ENCODE results near the gene GABRA6. TPM values are rescaled to one million over a fixed set of nuclear protein-coding genes. Genes with fewer than 3 reads are reported as not detected.

GABRA6 gene
- total RNA-seq, 1 experiment from 2014 or later: not detected

DNA sequence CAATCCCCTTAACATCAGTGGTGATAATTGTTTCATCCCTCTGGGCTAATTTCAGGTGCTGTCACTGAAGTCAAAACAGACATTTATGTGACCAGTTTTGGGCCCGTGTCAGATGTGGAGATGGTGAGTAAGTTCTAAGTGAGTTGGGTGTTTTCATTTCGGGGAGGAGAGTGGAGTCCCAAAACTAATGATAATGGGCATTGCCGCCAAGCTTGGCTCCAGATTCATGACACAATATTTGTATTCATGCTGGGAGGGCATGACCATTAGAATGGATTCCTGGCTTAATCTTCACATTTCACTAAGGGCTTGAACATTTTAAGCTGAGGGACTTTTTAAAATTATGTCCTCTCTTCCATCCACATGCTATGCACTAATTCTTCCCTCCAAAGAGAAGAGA is 1.4 kb downstream of the GABRA6 start:
- DNase-seq (ENCODE audit: low spot score): no peak
- no peak for ATAC-seq
- CTCF ChIA-PET: no interaction called here
- Mint-ChIP-seq H3K27me3 (ENCODE audit: low read depth) (no peaks in the 10 kb centered on the region), H3K36me3 (no peaks in the 10 kb centered on the region), H3K4me1 (no peaks in the 10 kb centered on the region), H3K27ac (no peak overlapping the region), H3K9me3 (no peaks in the 10 kb centered on the region), H3K4me3 (no peak overlapping the region)
- TF ChIP-seq, protein P1, sequence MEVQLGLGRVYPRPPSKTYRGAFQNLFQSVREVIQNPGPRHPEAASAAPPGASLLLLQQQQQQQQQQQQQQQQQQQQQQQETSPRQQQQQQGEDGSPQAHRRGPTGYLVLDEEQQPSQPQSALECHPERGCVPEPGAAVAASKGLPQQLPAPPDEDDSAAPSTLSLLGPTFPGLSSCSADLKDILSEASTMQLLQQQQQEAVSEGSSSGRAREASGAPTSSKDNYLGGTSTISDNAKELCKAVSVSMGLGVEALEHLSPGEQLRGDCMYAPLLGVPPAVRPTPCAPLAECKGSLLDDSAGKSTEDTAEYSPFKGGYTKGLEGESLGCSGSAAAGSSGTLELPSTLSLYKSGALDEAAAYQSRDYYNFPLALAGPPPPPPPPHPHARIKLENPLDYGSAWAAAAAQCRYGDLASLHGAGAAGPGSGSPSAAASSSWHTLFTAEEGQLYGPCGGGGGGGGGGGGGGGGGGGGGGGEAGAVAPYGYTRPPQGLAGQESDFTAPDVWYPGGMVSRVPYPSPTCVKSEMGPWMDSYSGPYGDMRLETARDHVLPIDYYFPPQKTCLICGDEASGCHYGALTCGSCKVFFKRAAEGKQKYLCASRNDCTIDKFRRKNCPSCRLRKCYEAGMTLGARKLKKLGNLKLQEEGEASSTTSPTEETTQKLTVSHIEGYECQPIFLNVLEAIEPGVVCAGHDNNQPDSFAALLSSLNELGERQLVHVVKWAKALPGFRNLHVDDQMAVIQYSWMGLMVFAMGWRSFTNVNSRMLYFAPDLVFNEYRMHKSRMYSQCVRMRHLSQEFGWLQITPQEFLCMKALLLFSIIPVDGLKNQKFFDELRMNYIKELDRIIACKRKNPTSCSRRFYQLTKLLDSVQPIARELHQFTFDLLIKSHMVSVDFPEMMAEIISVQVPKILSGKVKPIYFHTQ (CRISPR knock-in tag; IDR thresholded peaks at IDR 0.05): no peak
- TF ChIP-seq ZNF416 (CRISPR knock-in tag; IDR thresholded peaks at IDR 0.05): no peak
- no peak for TF ChIP-seq ELF4 (CRISPR knock-in tag; IDR thresholded peaks at IDR 0.05; ENCODE audit: low read depth)
- no peak for TF ChIP-seq ESRRA (CRISPR knock-in tag; IDR thresholded peaks at IDR 0.05; ENCODE audit: borderline replicate concordance)
- no peak for TF ChIP-seq IRF2 (CRISPR knock-in tag; IDR thresholded peaks at IDR 0.05; ENCODE audit: borderline replicate concordance, low read depth)
- no peak for TF ChIP-seq ZNF317 (CRISPR knock-in tag; IDR thresholded peaks at IDR 0.05; ENCODE audit: borderline replicate concordance, low read depth)
- POLR2A ChIA-PET: no interaction called here

DNA sequence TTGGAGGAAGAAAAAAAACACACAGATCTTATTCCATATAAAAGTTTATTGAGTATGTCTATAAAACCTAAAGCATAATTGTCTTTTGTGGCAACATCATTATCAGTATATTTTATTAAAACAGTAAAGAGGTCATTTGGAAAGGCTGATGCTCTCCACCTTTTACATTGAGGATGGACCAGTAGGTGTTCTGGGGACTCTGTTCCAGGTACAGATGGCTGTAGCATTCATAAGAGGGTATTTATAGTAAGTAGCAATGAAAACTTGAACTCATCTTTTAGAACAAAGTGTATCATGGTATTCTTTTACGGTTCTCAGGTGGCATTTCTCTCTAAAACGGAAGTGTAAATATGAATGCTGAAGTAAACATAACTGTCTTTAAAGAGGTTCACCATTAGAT is 1.8 kb downstream of the GABRA6 start:
- ChIA-PET CTCF (no interaction called here), POLR2A (no interaction called here)
- Mint-ChIP-seq H3K36me3 (no peaks in the 10 kb centered on the region), H3K9me3 (no peaks in the 10 kb centered on the region), H3K4me1 (no peaks in the 10 kb centered on the region), H3K27me3 (ENCODE audit: low read depth) (no peaks in the 10 kb centered on the region), H3K27ac (no peak overlapping the region), H3K4me3 (no peak overlapping the region)
- no peak for DNase-seq (ENCODE audit: low spot score)
- ATAC-seq: no peak
- TF ChIP-seq OVOL2 (CRISPR knock-in tag; IDR thresholded peaks at IDR 0.05; ENCODE audit: borderline replicate concordance) (no peak), NFYB (CRISPR knock-in tag; conservative IDR thresholded peaks at IDR 0.05; ENCODE audit: low read depth) (no peak), KAT7 (CRISPR knock-in tag; IDR thresholded peaks at IDR 0.05; ENCODE audit: borderline replicate concordance) (no peak), TEAD1 (CRISPR knock-in tag; IDR thresholded peaks at IDR 0.05) (no peak), NR2C2 (CRISPR knock-in tag; IDR thresholded peaks at IDR 0.05) (no peak), GABPB1 (CRISPR knock-in tag; IDR thresholded peaks at IDR 0.05) (no peak), ZBTB21 (CRISPR knock-in tag; IDR thresholded peaks at IDR 0.05; ENCODE audit: borderline replicate concordance) (no peak)
- TF ChIP-seq, protein P2, sequence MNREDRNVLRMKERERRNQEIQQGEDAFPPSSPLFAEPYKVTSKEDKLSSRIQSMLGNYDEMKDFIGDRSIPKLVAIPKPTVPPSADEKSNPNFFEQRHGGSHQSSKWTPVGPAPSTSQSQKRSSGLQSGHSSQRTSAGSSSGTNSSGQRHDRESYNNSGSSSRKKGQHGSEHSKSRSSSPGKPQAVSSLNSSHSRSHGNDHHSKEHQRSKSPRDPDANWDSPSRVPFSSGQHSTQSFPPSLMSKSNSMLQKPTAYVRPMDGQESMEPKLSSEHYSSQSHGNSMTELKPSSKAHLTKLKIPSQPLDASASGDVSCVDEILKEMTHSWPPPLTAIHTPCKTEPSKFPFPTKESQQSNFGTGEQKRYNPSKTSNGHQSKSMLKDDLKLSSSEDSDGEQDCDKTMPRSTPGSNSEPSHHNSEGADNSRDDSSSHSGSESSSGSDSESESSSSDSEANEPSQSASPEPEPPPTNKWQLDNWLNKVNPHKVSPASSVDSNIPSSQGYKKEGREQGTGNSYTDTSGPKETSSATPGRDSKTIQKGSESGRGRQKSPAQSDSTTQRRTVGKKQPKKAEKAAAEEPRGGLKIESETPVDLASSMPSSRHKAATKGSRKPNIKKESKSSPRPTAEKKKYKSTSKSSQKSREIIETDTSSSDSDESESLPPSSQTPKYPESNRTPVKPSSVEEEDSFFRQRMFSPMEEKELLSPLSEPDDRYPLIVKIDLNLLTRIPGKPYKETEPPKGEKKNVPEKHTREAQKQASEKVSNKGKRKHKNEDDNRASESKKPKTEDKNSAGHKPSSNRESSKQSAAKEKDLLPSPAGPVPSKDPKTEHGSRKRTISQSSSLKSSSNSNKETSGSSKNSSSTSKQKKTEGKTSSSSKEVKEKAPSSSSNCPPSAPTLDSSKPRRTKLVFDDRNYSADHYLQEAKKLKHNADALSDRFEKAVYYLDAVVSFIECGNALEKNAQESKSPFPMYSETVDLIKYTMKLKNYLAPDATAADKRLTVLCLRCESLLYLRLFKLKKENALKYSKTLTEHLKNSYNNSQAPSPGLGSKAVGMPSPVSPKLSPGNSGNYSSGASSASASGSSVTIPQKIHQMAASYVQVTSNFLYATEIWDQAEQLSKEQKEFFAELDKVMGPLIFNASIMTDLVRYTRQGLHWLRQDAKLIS (CRISPR knock-in tag; IDR thresholded peaks at IDR 0.05; ENCODE audit: borderline replicate concordance): no peak
- TF ChIP-seq, protein P3, sequence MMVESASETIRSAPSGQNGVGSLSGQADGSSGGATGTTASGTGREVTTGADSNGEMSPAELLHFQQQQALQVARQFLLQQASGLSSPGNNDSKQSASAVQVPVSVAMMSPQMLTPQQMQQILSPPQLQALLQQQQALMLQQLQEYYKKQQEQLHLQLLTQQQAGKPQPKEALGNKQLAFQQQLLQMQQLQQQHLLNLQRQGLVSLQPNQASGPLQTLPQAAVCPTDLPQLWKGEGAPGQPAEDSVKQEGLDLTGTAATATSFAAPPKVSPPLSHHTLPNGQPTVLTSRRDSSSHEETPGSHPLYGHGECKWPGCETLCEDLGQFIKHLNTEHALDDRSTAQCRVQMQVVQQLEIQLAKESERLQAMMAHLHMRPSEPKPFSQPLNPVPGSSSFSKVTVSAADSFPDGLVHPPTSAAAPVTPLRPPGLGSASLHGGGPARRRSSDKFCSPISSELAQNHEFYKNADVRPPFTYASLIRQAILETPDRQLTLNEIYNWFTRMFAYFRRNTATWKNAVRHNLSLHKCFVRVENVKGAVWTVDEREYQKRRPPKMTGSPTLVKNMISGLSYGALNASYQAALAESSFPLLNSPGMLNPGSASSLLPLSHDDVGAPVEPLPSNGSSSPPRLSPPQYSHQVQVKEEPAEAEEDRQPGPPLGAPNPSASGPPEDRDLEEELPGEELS (CRISPR knock-in tag; IDR thresholded peaks at IDR 0.05): no peak
- TF ChIP-seq, protein P4, sequence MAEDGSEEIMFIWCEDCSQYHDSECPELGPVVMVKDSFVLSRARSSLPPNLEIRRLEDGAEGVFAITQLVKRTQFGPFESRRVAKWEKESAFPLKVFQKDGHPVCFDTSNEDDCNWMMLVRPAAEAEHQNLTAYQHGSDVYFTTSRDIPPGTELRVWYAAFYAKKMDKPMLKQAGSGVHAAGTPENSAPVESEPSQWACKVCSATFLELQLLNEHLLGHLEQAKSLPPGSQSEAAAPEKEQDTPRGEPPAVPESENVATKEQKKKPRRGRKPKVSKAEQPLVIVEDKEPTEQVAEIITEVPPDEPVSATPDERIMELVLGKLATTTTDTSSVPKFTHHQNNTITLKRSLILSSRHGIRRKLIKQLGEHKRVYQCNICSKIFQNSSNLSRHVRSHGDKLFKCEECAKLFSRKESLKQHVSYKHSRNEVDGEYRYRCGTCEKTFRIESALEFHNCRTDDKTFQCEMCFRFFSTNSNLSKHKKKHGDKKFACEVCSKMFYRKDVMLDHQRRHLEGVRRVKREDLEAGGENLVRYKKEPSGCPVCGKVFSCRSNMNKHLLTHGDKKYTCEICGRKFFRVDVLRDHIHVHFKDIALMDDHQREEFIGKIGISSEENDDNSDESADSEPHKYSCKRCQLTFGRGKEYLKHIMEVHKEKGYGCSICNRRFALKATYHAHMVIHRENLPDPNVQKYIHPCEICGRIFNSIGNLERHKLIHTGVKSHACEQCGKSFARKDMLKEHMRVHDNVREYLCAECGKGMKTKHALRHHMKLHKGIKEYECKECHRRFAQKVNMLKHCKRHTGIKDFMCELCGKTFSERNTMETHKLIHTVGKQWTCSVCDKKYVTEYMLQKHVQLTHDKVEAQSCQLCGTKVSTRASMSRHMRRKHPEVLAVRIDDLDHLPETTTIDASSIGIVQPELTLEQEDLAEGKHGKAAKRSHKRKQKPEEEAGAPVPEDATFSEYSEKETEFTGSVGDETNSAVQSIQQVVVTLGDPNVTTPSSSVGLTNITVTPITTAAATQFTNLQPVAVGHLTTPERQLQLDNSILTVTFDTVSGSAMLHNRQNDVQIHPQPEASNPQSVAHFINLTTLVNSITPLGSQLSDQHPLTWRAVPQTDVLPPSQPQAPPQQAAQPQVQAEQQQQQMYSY (CRISPR knock-in tag; IDR thresholded peaks at IDR 0.05): no peak
- TF ChIP-seq, protein P5, sequence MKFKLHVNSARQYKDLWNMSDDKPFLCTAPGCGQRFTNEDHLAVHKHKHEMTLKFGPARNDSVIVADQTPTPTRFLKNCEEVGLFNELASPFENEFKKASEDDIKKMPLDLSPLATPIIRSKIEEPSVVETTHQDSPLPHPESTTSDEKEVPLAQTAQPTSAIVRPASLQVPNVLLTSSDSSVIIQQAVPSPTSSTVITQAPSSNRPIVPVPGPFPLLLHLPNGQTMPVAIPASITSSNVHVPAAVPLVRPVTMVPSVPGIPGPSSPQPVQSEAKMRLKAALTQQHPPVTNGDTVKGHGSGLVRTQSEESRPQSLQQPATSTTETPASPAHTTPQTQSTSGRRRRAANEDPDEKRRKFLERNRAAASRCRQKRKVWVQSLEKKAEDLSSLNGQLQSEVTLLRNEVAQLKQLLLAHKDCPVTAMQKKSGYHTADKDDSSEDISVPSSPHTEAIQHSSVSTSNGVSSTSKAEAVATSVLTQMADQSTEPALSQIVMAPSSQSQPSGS (CRISPR knock-in tag; IDR thresholded peaks at IDR 0.05; ENCODE audit: borderline replicate concordance, low read depth): no peak
- TF ChIP-seq, protein P6, sequence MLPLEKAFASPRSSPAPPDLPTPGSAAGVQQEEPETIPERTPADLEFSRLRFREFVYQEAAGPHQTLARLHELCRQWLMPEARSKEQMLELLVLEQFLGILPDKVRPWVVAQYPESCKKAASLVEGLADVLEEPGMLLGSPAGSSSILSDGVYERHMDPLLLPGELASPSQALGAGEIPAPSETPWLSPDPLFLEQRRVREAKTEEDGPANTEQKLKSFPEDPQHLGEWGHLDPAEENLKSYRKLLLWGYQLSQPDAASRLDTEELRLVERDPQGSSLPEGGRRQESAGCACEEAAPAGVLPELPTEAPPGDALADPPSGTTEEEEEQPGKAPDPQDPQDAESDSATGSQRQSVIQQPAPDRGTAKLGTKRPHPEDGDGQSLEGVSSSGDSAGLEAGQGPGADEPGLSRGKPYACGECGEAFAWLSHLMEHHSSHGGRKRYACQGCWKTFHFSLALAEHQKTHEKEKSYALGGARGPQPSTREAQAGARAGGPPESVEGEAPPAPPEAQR (CRISPR knock-in tag; IDR thresholded peaks at IDR 0.05): no peak
- TF ChIP-seq, protein P7, sequence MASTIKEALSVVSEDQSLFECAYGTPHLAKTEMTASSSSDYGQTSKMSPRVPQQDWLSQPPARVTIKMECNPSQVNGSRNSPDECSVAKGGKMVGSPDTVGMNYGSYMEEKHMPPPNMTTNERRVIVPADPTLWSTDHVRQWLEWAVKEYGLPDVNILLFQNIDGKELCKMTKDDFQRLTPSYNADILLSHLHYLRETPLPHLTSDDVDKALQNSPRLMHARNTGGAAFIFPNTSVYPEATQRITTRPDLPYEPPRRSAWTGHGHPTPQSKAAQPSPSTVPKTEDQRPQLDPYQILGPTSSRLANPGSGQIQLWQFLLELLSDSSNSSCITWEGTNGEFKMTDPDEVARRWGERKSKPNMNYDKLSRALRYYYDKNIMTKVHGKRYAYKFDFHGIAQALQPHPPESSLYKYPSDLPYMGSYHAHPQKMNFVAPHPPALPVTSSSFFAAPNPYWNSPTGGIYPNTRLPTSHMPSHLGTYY (CRISPR knock-in tag; IDR thresholded peaks at IDR 0.05): no peak
